SU-DHL-6 (cell line): ENCODE measurements around the gene CBLL1.

Source experiments
- H2AFZ ChIP-seq: fragments of 200-600 bp; sonication (generic); 2 replicates; pipeline ENCODE4 v1.6.1; 2014; ENCODE audit warnings: low read depth, mild to moderate bottlenecking, moderate library complexity, mixed read lengths, antibody characterized with exemption, low read length; ENCODE audit not compliant: severe bottlenecking
- H3F3A ChIP-seq: fragments of 200-600 bp; shearing (Covaris generic); 2 replicates; pipeline ENCODE4 v1.6.0; 2016; ENCODE audit warnings: antibody characterized with exemption, mild to moderate bottlenecking; ENCODE audit not compliant: insufficient read depth
- H3K27ac ChIP-seq: fragments of 200-600 bp; sonication (generic); 2 replicates; pipeline ENCODE4 v1.5.1; 2016; ENCODE audit warnings: low read depth, mild to moderate bottlenecking, low read length, moderate library complexity, mixed read lengths
- H3K27me3 ChIP-seq: fragments of 200-600 bp; sonication (generic), shearing (Covaris generic); 2 replicates; pipeline ENCODE4 v1.6.0; 2014; ENCODE audit warnings: mild to moderate bottlenecking, low read length
- H3K36me3 ChIP-seq: fragments of 200-600 bp; sonication (generic); 2 replicates; pipeline ENCODE4 v1.6.1; 2014; ENCODE audit warnings: mild to moderate bottlenecking, low read length, mixed read lengths
- H3K4me2 ChIP-seq: fragments of 300-600, 200-600 bp; shearing (Covaris generic), sonication (generic); 2 replicates; pipeline ENCODE4 v1.6.0; 2014; ENCODE audit warnings: low read length, low read depth, mild to moderate bottlenecking; ENCODE audit not compliant: poor library complexity, severe bottlenecking
- H3K4me3 ChIP-seq: fragments of 200-600 bp; sonication (generic); 2 replicates; pipeline ENCODE4 v1.5.1; 2014; ENCODE audit warnings: antibody characterized with exemption, low read length, mild to moderate bottlenecking, mixed read lengths; ENCODE audit not compliant: insufficient read depth, poor library complexity, severe bottlenecking
- H3K79me2 ChIP-seq: fragments of 200-600 bp; sonication (generic); 2 replicates; pipeline ENCODE4 v1.6.1; 2014; ENCODE audit warnings: mild to moderate bottlenecking, low read length, moderate library complexity; ENCODE audit not compliant: insufficient read depth
- H3K9ac ChIP-seq: fragments of 200-600 bp; sonication (generic); 2 replicates; pipeline ENCODE4 v1.7.0; 2014; ENCODE audit warnings: mild to moderate bottlenecking, low read length
- H3K9me2 ChIP-seq: fragments of 200-600 bp; sonication (generic); replicated peaks from 2 replicates; pipeline ENCODE4 v1.6.1; 2014; ENCODE audit warnings: low read length; ENCODE audit not compliant: insufficient read depth
- H3K9me3 ChIP-seq: fragments of 200-600 bp; sonication (generic); 2 replicates; pipeline ENCODE4 v1.6.1; 2014; ENCODE audit warnings: low read length, mixed read lengths; ENCODE audit not compliant: insufficient read depth
- H4K20me1 ChIP-seq: fragments of 200-600 bp; sonication (generic); 2 replicates; pipeline ENCODE4 v1.6.1; 2014; ENCODE audit warnings: low read depth, mild to moderate bottlenecking, antibody characterized with exemption, low read length, moderate library complexity, mixed read lengths
- EZH2phosphoT487 ChIP-seq: fragments of 200-600 bp; sonication (generic), shearing (Covaris generic); conservative IDR thresholded peaks from 2 replicates; pipeline ENCODE4 v1.6.1; 2018; ENCODE audit warnings: mild to moderate bottlenecking, antibody characterized with exemption, low read length, moderate library complexity, mixed read lengths
- TF ChIP-seq, protein P1 (sequence below): fragments of 200-600 bp; sonication (generic); IDR thresholded peaks from one replicate; pipeline ENCODE4 v1.5.1; 2017; ENCODE audit warnings: antibody characterized with exemption, mild to moderate bottlenecking, low read length, moderate library complexity; ENCODE audit not compliant: insufficient read depth, poor library complexity, severe bottlenecking

CBLL1 gene

DNA sequence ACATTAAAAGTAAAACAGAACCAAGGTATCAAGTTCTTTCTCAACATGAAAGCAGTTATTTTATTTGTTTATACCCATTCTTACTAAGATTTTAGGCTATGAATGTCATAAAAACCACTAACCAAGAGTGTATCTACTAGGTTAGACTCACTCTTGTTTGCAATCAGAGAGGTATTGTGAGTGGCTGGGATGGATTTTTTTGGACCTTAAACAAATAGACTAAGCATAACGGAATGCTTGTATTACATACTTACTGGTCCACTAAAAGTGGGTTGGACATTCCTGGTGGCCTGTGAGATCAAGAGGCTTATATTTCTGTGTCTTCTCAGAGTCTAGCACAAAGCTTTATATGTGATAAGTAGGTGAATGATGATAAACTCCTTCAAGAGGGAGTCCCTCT, 32.6 kb upstream of the CBLL1 start:
- H3K36me3 ChIP-seq, result no peaks in the 10 kb centered on the region
- H3K9me2 ChIP-seq, result no peaks in the 10 kb centered on the region
- no peaks in the 10 kb centered on the region for H3K9me3 ChIP-seq
- no peaks in the 10 kb centered on the region for H3K27me3 ChIP-seq
- H4K20me1 ChIP-seq, result no peaks in the 10 kb centered on the region
- no peak overlapping the region for H3K27ac ChIP-seq
- no peak for TF ChIP-seq EZH2phosphoT487
- TF ChIP-seq, protein P1, sequence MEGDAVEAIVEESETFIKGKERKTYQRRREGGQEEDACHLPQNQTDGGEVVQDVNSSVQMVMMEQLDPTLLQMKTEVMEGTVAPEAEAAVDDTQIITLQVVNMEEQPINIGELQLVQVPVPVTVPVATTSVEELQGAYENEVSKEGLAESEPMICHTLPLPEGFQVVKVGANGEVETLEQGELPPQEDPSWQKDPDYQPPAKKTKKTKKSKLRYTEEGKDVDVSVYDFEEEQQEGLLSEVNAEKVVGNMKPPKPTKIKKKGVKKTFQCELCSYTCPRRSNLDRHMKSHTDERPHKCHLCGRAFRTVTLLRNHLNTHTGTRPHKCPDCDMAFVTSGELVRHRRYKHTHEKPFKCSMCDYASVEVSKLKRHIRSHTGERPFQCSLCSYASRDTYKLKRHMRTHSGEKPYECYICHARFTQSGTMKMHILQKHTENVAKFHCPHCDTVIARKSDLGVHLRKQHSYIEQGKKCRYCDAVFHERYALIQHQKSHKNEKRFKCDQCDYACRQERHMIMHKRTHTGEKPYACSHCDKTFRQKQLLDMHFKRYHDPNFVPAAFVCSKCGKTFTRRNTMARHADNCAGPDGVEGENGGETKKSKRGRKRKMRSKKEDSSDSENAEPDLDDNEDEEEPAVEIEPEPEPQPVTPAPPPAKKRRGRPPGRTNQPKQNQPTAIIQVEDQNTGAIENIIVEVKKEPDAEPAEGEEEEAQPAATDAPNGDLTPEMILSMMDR, result no peak
- H3K9ac ChIP-seq, result no peak overlapping the region
- no peaks in the 10 kb centered on the region for H3K79me2 ChIP-seq
- H3F3A ChIP-seq, result no peaks in the 10 kb centered on the region
- H3K4me3 ChIP-seq, result no peak overlapping the region
- H2AFZ ChIP-seq, result no peak overlapping the region
- H3K4me2 ChIP-seq, result no peak overlapping the region

DNA sequence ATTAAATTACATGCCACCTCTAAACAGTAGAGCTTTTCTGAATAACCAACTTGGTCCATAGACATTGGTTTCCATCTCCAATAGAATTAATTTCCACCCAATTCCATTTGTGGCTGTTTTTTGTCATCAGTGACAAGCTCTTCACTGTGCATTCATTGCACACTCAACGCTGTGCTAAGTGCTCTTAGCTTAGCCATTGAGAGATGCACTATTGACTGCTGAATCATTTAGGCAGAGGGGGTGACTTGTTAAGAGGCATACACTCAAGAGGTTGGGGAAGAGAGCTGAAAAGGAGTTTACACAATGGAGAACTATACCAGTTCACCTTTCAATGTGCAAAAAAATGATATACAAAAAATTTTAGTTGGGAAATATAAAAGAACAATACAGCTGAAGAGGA, 31.9 kb upstream of the CBLL1 start:
- no peaks in the 10 kb centered on the region for H3K27me3 ChIP-seq
- no peak overlapping the region for H2AFZ ChIP-seq
- H3K79me2 ChIP-seq, result no peaks in the 10 kb centered on the region
- H3K4me2 ChIP-seq, result no peak overlapping the region
- no peak overlapping the region for H3K27ac ChIP-seq
- H3K9me3 ChIP-seq, result no peaks in the 10 kb centered on the region
- no peaks in the 10 kb centered on the region for H3F3A ChIP-seq
- no peaks in the 10 kb centered on the region for H3K9me2 ChIP-seq
- H4K20me1 ChIP-seq, result no peaks in the 10 kb centered on the region
- no peak for TF ChIP-seq EZH2phosphoT487
- TF ChIP-seq, protein P1, result no peak
- H3K9ac ChIP-seq, result no peak overlapping the region
- H3K36me3 ChIP-seq, result no peaks in the 10 kb centered on the region
- H3K4me3 ChIP-seq, result no peak overlapping the region

DNA sequence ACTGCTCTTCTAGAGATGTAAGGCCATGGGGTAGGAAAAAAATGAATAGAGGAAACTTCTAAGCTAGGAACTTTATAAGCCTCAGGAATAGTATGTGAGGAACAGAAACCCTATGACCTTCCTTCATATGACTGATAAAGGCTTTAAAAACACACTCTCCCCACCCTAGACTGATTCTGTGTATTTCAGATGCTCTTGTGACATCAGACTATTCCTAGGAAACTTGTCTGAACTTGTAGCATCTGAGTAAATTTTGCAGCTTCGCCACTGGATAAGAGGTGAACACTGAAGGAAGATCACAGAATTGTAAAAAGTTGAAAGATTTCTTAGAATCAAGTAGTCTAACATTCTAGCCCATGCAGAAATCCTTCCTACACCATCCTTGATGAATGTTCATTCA, 31.0 kb upstream of the CBLL1 start:
- Histone ChIP-seq H3F3A (no peaks in the 10 kb centered on the region), H3K27ac (no peak overlapping the region)

More for the DNA sequence above, 31.0 kb upstream of the CBLL1 start:
- Histone ChIP-seq H3K9me2 (no peaks in the 10 kb centered on the region), H3K9ac (no peak overlapping the region), H2AFZ (no peak overlapping the region), H3K36me3 (no peaks in the 10 kb centered on the region), H3K27me3 (no peaks in the 10 kb centered on the region), H3K4me3 (no peak overlapping the region), H3K9me3 (no peaks in the 10 kb centered on the region), H4K20me1 (no peaks in the 10 kb centered on the region), H3K79me2 (no peaks in the 10 kb centered on the region), H3K4me2 (no peak overlapping the region)
- TF ChIP-seq, protein P1, result no peak
- no peak for TF ChIP-seq EZH2phosphoT487
